ENCODE data around the gene ZNF77. TPM values are rescaled to one million over a fixed set of nuclear protein-coding genes. Genes with fewer than 3 reads are reported as not detected.
A peak's percentile ranks its signal among the peaks of the same experiment; 100 is the strongest.
"Not testable (repeated sequence)": the region's sequence is repeated elsewhere in the genome, so short reads cannot be mapped to it uniquely, and the experiment has no call there.

ZNF77 gene
- total and polyA plus RNA-seq, 2 experiments from 2014 or later, result 2.6 to 4.7 TPM

DNA sequence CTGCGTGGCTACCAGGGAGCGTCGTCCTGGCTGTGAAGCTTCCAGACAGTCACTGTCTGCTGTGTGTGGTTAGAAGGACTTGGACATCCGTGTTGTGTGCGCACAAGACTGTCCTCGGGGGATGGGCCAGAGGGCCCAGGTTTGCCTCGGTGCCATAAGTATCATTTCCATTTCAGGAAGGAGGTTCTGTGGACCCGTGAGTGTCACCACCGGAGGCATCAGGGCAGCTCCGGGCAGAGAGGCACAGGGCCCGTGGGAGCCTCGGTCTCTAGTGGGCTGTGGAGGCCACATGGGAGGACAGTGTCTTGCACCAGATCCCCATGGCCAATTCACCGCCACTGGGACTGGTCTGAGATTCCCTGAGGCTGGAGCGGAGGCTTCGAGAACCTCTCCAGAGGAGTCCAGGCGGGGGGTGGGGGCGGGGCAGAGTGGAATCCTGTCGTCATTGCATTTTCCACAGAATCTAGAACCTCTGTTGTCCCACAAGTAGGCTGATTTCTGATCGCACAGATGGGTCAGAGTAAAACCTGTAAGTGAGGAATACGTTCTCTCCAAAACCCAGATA, 38.1 kb downstream of the ZNF77 start:
- TF ChIP-seq, protein P1, sequence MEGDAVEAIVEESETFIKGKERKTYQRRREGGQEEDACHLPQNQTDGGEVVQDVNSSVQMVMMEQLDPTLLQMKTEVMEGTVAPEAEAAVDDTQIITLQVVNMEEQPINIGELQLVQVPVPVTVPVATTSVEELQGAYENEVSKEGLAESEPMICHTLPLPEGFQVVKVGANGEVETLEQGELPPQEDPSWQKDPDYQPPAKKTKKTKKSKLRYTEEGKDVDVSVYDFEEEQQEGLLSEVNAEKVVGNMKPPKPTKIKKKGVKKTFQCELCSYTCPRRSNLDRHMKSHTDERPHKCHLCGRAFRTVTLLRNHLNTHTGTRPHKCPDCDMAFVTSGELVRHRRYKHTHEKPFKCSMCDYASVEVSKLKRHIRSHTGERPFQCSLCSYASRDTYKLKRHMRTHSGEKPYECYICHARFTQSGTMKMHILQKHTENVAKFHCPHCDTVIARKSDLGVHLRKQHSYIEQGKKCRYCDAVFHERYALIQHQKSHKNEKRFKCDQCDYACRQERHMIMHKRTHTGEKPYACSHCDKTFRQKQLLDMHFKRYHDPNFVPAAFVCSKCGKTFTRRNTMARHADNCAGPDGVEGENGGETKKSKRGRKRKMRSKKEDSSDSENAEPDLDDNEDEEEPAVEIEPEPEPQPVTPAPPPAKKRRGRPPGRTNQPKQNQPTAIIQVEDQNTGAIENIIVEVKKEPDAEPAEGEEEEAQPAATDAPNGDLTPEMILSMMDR (IDR thresholded peaks at IDR 0.05; ENCODE audit: low read depth, low read length), result no peak
- Histone ChIP-seq H3K27ac (no peak overlapping the region), H3K4me3 (no peak overlapping the region), H3K27me3 (no peaks in the 10 kb centered on the region), H3K9me3 (ENCODE audit: low read depth) (no peaks in the 10 kb centered on the region), H3K36me3 (no peaks in the 10 kb centered on the region), H3K4me1 (ENCODE audit: low read depth) (no peaks in the 10 kb centered on the region)
- DNase-seq (ENCODE audit: low read depth in 1 of 2, low spot score in 1 of 2), result no peak

DNA sequence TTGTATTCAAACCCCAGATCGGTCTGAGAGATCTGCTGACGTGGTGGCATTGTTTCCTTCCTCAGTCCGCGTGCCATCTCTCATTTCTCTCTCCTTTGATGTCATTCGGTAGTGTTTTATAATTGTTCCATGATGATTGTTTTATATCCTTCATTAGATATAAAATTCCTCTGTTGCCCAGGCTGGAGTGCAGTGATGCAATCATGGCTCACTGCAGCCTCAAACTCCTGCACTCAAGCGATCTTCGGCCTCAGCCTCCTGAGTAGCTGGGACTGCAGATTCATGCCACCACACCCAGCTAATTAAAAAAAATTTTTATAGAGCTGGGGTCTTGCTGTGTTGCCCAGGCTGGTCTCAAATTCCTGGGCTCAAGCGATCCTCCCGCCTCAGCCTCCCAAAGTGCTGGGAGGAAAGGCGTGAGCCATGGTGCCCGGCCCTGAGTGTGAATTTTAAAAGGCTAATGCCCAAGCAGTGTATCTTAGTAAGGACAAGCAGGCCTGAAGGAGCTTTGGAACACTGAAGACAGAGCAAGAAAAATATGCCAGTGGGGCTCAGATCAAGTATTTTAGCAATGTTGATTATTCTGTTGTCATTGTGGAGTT, 38.8 kb downstream of the ZNF77 start:
- no peaks in the 10 kb centered on the region for H3K9me3 ChIP-seq (ENCODE audit: low read depth)
- no peak for DNase-seq (ENCODE audit: low read depth in 1 of 2, low spot score in 1 of 2)
- no peak overlapping the region for H3K4me3 ChIP-seq
- TF ChIP-seq, protein P1 (IDR thresholded peaks at IDR 0.05; ENCODE audit: low read depth, low read length), result no peak
- H3K27ac ChIP-seq, result no peak overlapping the region
- H3K36me3 ChIP-seq, result no peaks in the 10 kb centered on the region
- no peaks in the 10 kb centered on the region for H3K4me1 ChIP-seq (ENCODE audit: low read depth)
- no peaks in the 10 kb centered on the region for H3K27me3 ChIP-seq

DNA sequence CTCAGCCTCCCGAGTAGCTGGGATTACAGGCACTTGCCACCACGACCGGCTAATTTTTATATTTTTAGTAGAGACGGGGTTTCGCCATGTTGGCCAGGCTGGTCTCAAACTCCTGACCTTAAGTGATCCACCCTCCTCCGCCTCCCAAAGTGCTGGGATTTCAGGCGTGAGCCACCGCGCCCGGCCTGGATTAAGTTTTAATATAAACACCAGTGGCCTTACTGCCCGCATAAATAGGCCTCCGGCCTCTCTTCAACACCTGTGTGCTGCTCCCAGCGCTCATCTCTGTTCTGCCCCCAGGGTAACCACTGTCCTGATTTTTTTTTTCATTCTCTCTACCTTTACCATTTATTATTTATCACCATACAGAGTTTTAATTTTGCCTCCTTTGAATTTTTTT, 41.4 kb downstream of the ZNF77 start:
- H3K4me3 ChIP-seq; H3K9me3 ChIP-seq (ENCODE audit: low read depth); H3K27ac ChIP-seq; H3K27me3 ChIP-seq; DNase-seq (ENCODE audit: low read depth in 1 of 2, low spot score in 1 of 2); H3K4me1 ChIP-seq (ENCODE audit: low read depth); H3K36me3 ChIP-seq: not testable (repeated sequence)

DNA sequence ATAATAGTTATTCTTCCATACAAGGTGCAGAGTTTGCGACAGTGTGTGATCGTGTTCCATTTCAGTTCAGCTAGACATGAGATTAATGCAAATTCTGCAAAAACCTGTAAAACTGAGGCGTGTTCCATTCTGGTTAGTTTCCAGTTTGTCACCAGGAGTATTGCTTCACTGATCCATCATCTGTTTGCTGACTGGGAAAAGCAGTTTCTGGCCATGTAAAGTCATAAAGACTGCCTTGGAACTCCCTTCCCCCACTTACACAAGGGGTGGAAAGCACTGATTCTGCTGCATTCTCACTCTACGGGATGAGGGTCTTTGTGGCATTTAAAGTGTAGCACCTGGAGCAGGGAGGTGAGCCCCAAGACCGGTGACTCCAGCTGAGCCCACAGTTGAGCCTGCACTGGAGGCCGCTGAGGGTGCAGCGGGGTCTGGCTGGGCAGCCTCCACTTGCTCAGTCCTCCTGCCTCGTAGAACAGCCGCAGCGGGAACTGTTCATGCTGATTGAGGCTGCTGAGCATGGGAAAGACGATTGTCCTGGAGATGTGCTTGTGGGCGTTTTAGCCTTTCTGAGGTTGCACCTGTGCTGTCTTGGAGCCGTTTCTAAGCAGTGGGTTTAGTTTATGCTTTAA, 42.1 kb downstream of the ZNF77 start:
- H3K36me3 ChIP-seq, result no peaks in the 10 kb centered on the region
- no peak overlapping the region for H3K4me3 ChIP-seq

DNA sequence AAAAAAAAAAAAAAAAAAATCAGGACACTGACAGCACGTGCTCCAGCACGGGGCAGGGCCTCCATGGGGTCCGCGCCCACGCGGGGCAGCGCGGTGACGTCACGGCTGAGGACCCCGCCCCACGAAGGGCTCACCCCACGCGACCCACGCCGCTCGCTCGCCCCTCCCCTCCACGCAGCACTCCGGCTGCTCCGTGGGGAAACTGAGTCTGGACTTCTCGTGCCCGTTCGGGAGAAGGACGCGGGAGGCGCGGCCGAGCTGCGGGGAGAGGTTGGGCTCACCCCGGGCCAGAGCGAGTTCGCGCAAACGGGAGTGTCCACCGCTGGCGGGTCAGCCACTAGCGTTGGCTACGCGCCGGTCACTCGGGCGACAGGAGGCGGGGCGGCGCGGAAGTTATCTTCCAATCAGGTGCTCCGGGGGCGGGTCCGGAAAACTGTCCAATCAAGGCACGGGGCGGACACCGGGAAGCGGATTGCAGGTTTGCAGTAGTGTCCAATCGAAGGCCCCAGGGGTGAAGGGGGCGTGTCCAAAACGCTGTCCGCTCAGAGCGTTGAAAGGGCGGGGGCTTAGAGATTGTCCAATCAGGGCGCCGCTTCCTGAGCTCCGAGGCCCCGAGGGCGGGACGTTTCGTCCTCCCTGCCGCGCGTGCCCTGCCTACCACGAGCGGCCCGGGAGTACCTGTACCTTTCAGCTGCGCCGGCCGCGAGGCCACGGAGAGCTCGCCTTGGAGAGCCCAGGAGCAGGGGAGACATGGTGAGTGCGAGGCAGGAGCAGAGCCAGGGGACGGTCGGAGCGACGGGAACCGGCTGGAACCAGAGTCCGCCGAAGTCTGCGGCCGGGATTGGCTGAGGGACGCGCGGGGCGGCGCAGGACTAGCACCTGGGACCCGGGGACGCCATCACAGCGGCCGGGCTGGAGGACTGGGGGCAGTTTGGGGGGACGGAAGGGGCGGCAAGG, 44.2 kb downstream of the ZNF77 start, which contains the start of gene ZNF57:
Gene ZNF57 (plus strand): TSS at position 633 of the 957 bp plus-strand sequence. CDS start 118 bp downstream, at position 751.
- TF ChIP-seq, protein P1 (IDR thresholded peaks at IDR 0.05; ENCODE audit: low read depth, low read length), result no peak
- H3K27ac ChIP-seq, result peak within 1 kb of the TSS; percentile 69
- no peaks in the 10 kb centered on the region for H3K27me3 ChIP-seq

More for the DNA sequence above, 42.1 kb downstream of the ZNF77 start:
- Histone ChIP-seq H3K9me3 (ENCODE audit: low read depth) (no peaks in the 10 kb centered on the region), H3K4me1 (ENCODE audit: low read depth) (no peaks in the 10 kb centered on the region), H3K27me3 (no peaks in the 10 kb centered on the region), H3K27ac (no peak overlapping the region)
- no peak for DNase-seq (ENCODE audit: low read depth in 1 of 2, low spot score in 1 of 2)
- TF ChIP-seq, protein P1 (IDR thresholded peaks at IDR 0.05; ENCODE audit: low read depth, low read length), result no peak

More for the DNA sequence above, 44.2 kb downstream of the ZNF77 start, which contains the start of gene ZNF57:
- Histone ChIP-seq H3K4me1 (ENCODE audit: low read depth) (no peaks in the 10 kb centered on the region), H3K4me3 (peak within 1 kb of the TSS; percentile 94), H3K36me3 (no peaks in the 10 kb centered on the region), H3K9me3 (ENCODE audit: low read depth) (no peaks in the 10 kb centered on the region)
- DNase-seq (ENCODE audit: low read depth in 1 of 2, low spot score in 1 of 2), result peak; percentile 100

Measured in cardiac muscle cell (in vitro differentiated cells and primary cell).